HFFc6 (cell line): ENCODE measurements around the gene VSIG4. TPM values are rescaled to one million over a fixed set of nuclear protein-coding genes. Genes with fewer than 3 reads are reported as not detected.

ENCODE experiments used
- DNase-seq: peaks from one replicate; pipeline ENCODE4 v3.0.0-alpha.2; 2018
- H3K27ac Mint-ChIP-seq: 2 replicates; pipeline ENCODE4 v1.8.0; 2020; ENCODE audit warnings: mild to moderate bottlenecking, mixed read lengths
- H3K27me3 Mint-ChIP-seq: 2 replicates; pipeline ENCODE4 v1.8.0; 2021; ENCODE audit warnings: mild to moderate bottlenecking, moderate library complexity, mixed read lengths; ENCODE audit not compliant: insufficient read depth
- H3K36me3 Mint-ChIP-seq: 2 replicates; pipeline ENCODE4 v1.8.0; 2021; ENCODE audit warnings: low read depth, mixed read lengths
- H3K4me1 Mint-ChIP-seq: 2 replicates; pipeline ENCODE4 v1.8.0; 2020; ENCODE audit warnings: low read depth, mixed read lengths
- H3K4me3 Mint-ChIP-seq: 2 replicates; pipeline ENCODE4 v1.8.0; 2020; ENCODE audit warnings: mild to moderate bottlenecking, moderate library complexity, mixed read lengths
- H3K9me3 Mint-ChIP-seq: 2 replicates; pipeline ENCODE4 v1.8.0; 2020; ENCODE audit warnings: mild to moderate bottlenecking, mixed read lengths
- CTCF ChIP-seq: fragments of 200-600 bp; sonication (generic); IDR thresholded peaks from 2 replicates; pipeline ENCODE4 v1.5.0; 2021; ENCODE audit warnings: antibody characterized with exemption, mild to moderate bottlenecking
- total RNA-seq, 6 experiments: library from RNA; stranded (reverse); fragmentation: NEBNext Ultra II Directional; extraction: Animal tissue kit (Norgen Biotek cat#: 25700); gene quantifications; 2 replicates in 1 of 6; 3 replicates in 5 of 6; pipeline ENCODE4 v1.2.3, GENCODE V29; 2021

Gene VSIG4
- total RNA-seq, 6 experiments from 2014 or later = not detected

GRCh38 chrX:66054978-66055377 lies 15.1 kb upstream of the VSIG4 start:
- no peaks in the 10 kb centered on the region for H3K36me3 Mint-ChIP-seq
- no peak for DNase-seq
- H3K27ac Mint-ChIP-seq = no peak overlapping the region
- H3K4me3 Mint-ChIP-seq = no peak overlapping the region
- H3K9me3 Mint-ChIP-seq = no peaks in the 10 kb centered on the region
- no peaks in the 10 kb centered on the region for H3K27me3 Mint-ChIP-seq
- no peak for TF ChIP-seq CTCF
- no peaks in the 10 kb centered on the region for H3K4me1 Mint-ChIP-seq

- no peak for TF ChIP-seq CTCF
- Mint-ChIP-seq H3K4me3 (no peak overlapping the region), H3K27me3 (no peaks in the 10 kb centered on the region), H3K4me1 (no peaks in the 10 kb centered on the region), H3K9me3 (no peaks in the 10 kb centered on the region), H3K27ac (no peak overlapping the region), H3K36me3 (no peaks in the 10 kb centered on the region)
- no peak for DNase-seq
Measured at GRCh38 chrX:66053414-66053813, 13.5 kb upstream of the VSIG4 start.

- no peaks in the 10 kb centered on the region for H3K4me1 Mint-ChIP-seq
- H3K36me3 Mint-ChIP-seq = no peaks in the 10 kb centered on the region
- TF ChIP-seq CTCF = no peak
- H3K27ac Mint-ChIP-seq = no peak overlapping the region
- no peaks in the 10 kb centered on the region for H3K27me3 Mint-ChIP-seq
- H3K9me3 Mint-ChIP-seq = no peaks in the 10 kb centered on the region
- no peak overlapping the region for H3K4me3 Mint-ChIP-seq
- no peak for DNase-seq
Measured at GRCh38 chrX:66051980-66052379, 12.1 kb upstream of the VSIG4 start.

- Mint-ChIP-seq H3K4me3 (no peak overlapping the region), H3K36me3 (no peaks in the 10 kb centered on the region), H3K9me3 (no peaks in the 10 kb centered on the region; the same call in 1 of the 2 replicates), H3K27me3 (no peaks in the 10 kb centered on the region), H3K27ac (no peak overlapping the region), H3K4me1 (no peaks in the 10 kb centered on the region)
- no peak for DNase-seq
- TF ChIP-seq CTCF = no peak
Measured at GRCh38 chrX:66050140-66050569, 10.3 kb upstream of the VSIG4 start.

- Mint-ChIP-seq H3K4me1 (no peaks in the 10 kb centered on the region), H3K36me3 (no peaks in the 10 kb centered on the region), H3K27me3 (no peaks in the 10 kb centered on the region), H3K9me3 (no peaks in the 10 kb centered on the region; the same call in 1 of the 2 replicates), H3K27ac (no peak overlapping the region), H3K4me3 (no peak overlapping the region)
- no peak for TF ChIP-seq CTCF
- DNase-seq = no peak
Measured at GRCh38 chrX:66049056-66049455, 9.2 kb upstream of the VSIG4 start.
